Gastrocnemius medialis (tissue), 4 donors: ENCODE data around the gene DAB2IP.

ENCODE experiments used
- POLR2A ChIP-seq, 2 donors: fragments of 450-650 bp; IDR thresholded peaks; one replicate each; pipeline ENCODE4 v1.6.1; 2017; ENCODE audit warnings: antibody characterized with exemption in 2 of 2, mild to moderate bottlenecking in 2 of 2, moderate library complexity in 2 of 2
- TF ChIP-seq, protein P1 (sequence below), 5 experiments: fragments of 450-650 bp in 3 of 5; fragments of 200-600 bp in 2 of 5; sonication (generic) in 2 of 5; IDR thresholded peaks in 4 of 5; conservative IDR thresholded peaks in 1 of 5; 1 replicate in 4 of 5; 2 replicates in 1 of 5; pipeline ENCODE4 v1.5.1; 2016 to 2019; ENCODE audit warnings: antibody characterized with exemption in 5 of 5, mild to moderate bottlenecking in 3 of 5, moderate library complexity in 3 of 5

DNA sequence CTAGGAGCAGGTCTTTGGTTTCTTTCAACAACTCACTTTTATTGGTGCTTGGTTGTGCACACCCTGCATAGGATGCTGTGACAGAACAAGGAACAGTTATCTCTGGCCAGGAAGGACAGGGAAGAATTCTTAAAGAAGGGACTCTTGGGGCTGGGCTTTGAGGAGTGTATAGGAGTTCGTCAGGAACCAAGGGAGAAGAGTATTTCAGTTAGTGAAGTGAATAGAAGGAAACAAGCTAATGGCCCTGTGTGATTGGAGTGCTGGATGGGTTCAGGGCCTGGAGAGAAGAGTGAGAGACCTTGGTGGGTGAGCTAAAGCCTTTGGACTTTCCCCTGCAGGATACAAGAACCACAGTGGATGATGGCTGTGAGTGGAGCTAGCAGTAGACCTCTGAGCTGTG lies 32.2 kb downstream of the DAB2IP start:
- TF ChIP-seq, protein P1, sequence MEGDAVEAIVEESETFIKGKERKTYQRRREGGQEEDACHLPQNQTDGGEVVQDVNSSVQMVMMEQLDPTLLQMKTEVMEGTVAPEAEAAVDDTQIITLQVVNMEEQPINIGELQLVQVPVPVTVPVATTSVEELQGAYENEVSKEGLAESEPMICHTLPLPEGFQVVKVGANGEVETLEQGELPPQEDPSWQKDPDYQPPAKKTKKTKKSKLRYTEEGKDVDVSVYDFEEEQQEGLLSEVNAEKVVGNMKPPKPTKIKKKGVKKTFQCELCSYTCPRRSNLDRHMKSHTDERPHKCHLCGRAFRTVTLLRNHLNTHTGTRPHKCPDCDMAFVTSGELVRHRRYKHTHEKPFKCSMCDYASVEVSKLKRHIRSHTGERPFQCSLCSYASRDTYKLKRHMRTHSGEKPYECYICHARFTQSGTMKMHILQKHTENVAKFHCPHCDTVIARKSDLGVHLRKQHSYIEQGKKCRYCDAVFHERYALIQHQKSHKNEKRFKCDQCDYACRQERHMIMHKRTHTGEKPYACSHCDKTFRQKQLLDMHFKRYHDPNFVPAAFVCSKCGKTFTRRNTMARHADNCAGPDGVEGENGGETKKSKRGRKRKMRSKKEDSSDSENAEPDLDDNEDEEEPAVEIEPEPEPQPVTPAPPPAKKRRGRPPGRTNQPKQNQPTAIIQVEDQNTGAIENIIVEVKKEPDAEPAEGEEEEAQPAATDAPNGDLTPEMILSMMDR (IDR thresholded peaks at IDR 0.05 in 4 of 5, conservative IDR thresholded peaks at IDR 0.05 in 1 of 5): no peak
- TF ChIP-seq POLR2A (IDR thresholded peaks at IDR 0.05): no peak
